IPS-20b (cell line): ENCODE measurements around the gene LAMP1.
"Not testable (repeated sequence)": the region's sequence is repeated elsewhere in the genome, so short reads cannot be mapped to it uniquely, and the experiment has no call there.

ENCODE experiments used
- H3K27ac ChIP-seq: one replicate; pipeline ENCODE4 v1.5.1; 2013; ENCODE audit warnings: low read length
- H3K27me3 ChIP-seq: 2 replicates; pipeline ENCODE4 v1.6.1; 2013; ENCODE audit warnings: mild to moderate bottlenecking, low read length, inconsistent platforms; ENCODE audit not compliant: insufficient read depth
- H3K36me3 ChIP-seq: 2 replicates; pipeline ENCODE4 v1.6.1; 2013; ENCODE audit warnings: low read depth, mild to moderate bottlenecking, inconsistent platforms, low read length, moderate library complexity; ENCODE audit not compliant: insufficient read depth
- H3K4me1 ChIP-seq: 2 replicates; pipeline ENCODE4 v1.6.1; 2013; ENCODE audit warnings: mild to moderate bottlenecking, control low read depth, inconsistent platforms, low read length, moderate library complexity; ENCODE audit not compliant: insufficient read depth
- H3K4me3 ChIP-seq: 2 replicates; pipeline ENCODE4 v1.5.1; 2013; ENCODE audit warnings: mild to moderate bottlenecking, low read length, inconsistent platforms
- H3K9ac ChIP-seq: 2 replicates; pipeline ENCODE4 v1.6.1; 2013; ENCODE audit warnings: low read depth, mild to moderate bottlenecking, inconsistent platforms, low read length, moderate library complexity
- H3K9me3 ChIP-seq: 2 replicates; pipeline ENCODE4 v1.6.1; 2013; ENCODE audit warnings: mild to moderate bottlenecking, low read depth, low read length, inconsistent platforms; ENCODE audit not compliant: insufficient read depth

Gene LAMP1

DNA sequence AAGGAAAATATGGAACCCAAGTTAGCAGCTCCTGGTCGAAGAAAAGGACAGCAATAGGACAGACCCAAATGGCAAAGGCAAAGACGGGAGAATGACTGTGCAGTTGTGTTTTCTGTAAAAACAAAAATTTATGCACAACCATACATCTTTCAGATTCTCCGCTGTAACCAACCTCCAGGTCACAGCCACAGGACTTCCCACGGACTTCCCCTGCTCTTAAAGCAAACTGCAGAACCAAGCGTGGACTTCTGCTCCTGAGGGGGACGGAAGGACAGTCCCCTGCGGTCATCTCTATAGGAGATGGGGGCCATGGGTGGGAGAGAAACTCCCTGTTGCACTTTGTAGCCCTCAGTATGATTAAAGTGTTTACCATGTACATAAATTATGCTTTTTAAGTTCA is 64.4 kb downstream of the LAMP1 start:
- peak overlapping the region; percentile 62 for H3K27ac ChIP-seq
- H3K9ac ChIP-seq = peak overlapping the region; percentile 58; the same call in 1 of the 2 replicates
- no peak overlapping the region; the same call in 1 of the 2 replicates for H3K4me3 ChIP-seq
- H3K9me3 ChIP-seq = no peaks in the 10 kb centered on the region
- H3K27me3 ChIP-seq = no peaks in the 10 kb centered on the region
- peaks cover 36% of the 10 kb centered on the region; the same call in 1 of the 2 replicates for H3K36me3 ChIP-seq
- peaks cover 5% of the 10 kb centered on the region; the same call in 1 of the 2 replicates for H3K4me1 ChIP-seq

DNA sequence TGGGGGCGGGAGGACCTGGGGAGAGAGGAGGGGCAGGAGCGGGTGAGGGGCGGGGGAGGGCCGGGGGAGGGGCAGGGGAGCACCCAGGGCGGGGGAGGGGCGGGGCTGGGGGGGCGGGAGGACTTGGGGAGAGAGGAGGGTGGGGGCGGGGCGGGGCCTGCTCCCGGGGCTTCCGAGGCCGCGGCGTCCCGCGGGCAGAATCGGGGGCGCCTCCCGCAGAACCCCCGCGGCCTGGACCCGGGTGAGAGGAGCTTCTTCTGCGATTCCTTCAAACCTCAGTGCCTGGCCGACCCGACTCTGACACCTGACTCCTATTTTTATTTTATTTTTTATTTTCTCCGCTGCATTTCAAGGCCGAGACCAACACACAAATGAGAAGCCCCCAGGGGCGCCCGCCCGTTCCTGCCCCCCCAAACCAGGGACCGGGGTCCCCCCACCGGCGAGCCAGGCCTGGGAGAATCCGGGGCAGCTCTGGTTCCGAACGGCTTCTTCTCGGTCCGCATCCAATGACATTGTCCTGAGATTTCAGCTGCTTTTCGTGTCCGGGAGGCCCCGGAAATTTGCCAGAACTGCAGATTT is 67.4 kb downstream of the LAMP1 start:
- Histone ChIP-seq H3K4me3 (peak overlapping the region; percentile 35; the same call in 1 of the 2 replicates), H3K4me1 (peaks cover 5% of the 10 kb centered on the region; the same call in 1 of the 2 replicates), H3K9me3 (no peaks in the 10 kb centered on the region), H3K36me3 (peaks cover 22% of the 10 kb centered on the region; the same call in 1 of the 2 replicates), H3K27ac (no peak overlapping the region), H3K9ac (peak overlapping the region; percentile 30; the same call in 1 of the 2 replicates), H3K27me3 (no peaks in the 10 kb centered on the region)

- H3K36me3 ChIP-seq = peaks cover 16% of the 10 kb centered on the region; the same call in 1 of the 2 replicates
- H3K27me3 ChIP-seq = no peaks in the 10 kb centered on the region
- H3K27ac ChIP-seq = no peak overlapping the region
- no peak overlapping the region for H3K4me3 ChIP-seq
- peak overlapping the region; percentile 30; the same call in 1 of the 2 replicates for H3K9ac ChIP-seq
- H3K9me3 ChIP-seq = no peaks in the 10 kb centered on the region
- H3K4me1 ChIP-seq = peaks cover 5% of the 10 kb centered on the region; the same call in 1 of the 2 replicates
Observed at GRCh38 chr13:113364901-113365582, 68.0 kb downstream of the LAMP1 start.

GRCh38 chr13:113365583-113365970 is 68.5 kb downstream of the LAMP1 start:
- H3K9ac ChIP-seq = no peak overlapping the region
- H3K4me3 ChIP-seq = no peak overlapping the region
- H3K36me3 ChIP-seq = peaks cover 11% of the 10 kb centered on the region; the same call in 1 of the 2 replicates
- H3K9me3 ChIP-seq = no peaks in the 10 kb centered on the region
- H3K27ac ChIP-seq = no peak overlapping the region
- peaks cover 4% of the 10 kb centered on the region; the same call in 1 of the 2 replicates for H3K4me1 ChIP-seq
- no peaks in the 10 kb centered on the region for H3K27me3 ChIP-seq

DNA sequence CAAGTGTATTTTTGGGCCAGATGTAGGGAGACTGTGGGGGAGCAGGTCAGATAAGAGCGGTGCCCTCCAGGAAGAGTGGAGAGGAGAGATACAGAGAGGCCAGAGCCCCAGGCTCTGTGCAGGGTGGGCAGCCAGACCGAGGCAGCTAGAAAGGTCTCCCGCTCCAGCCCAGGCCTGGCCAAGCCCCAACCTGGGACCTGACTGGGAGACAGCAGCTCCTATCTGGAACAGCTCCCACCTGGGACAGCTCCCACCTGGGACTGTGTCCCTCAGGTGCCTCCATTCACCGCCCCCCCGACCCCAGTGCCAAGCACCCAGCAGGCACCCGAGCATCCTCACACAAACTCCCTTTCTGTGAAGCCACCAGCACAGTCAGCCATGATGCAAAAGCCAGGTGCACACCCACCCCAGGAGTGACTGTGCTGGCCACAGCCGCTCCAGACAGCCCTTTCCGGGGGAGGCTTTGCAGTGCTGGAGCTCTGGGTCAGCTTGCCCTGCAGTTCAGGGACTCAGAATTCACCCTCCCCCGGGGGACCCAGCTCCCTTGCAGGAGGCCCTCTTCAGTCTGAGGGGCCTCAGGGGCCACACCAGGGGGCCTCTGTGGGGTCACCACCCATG is 69.0 kb downstream of the LAMP1 start:
- H3K9me3 ChIP-seq = no peaks in the 10 kb centered on the region
- peaks cover 4% of the 10 kb centered on the region; the same call in 1 of the 2 replicates for H3K4me1 ChIP-seq
- peaks cover 6% of the 10 kb centered on the region; the same call in 1 of the 2 replicates for H3K36me3 ChIP-seq
- H3K4me3 ChIP-seq = no peak overlapping the region
- H3K9ac ChIP-seq = no peak overlapping the region
- H3K27me3 ChIP-seq = no peaks in the 10 kb centered on the region
- no peak overlapping the region for H3K27ac ChIP-seq

- no peak overlapping the region for H3K27ac ChIP-seq
- H3K36me3 ChIP-seq = no peaks in the 10 kb centered on the region
- H3K4me1 ChIP-seq = no peaks in the 10 kb centered on the region; the same call in 1 of the 2 replicates
- H3K4me3 ChIP-seq = no peak overlapping the region
- H3K9me3 ChIP-seq = no peaks in the 10 kb centered on the region
- no peaks in the 10 kb centered on the region for H3K27me3 ChIP-seq
- H3K9ac ChIP-seq = no peak overlapping the region
Observed at GRCh38 chr13:113367020-113367560, 70.1 kb downstream of the LAMP1 start.

GRCh38 chr13:113367771-113368170 is 70.7 kb downstream of the LAMP1 start:
- H3K4me3 ChIP-seq = no peak overlapping the region
- H3K27me3 ChIP-seq = no peaks in the 10 kb centered on the region
- no peaks in the 10 kb centered on the region for H3K36me3 ChIP-seq
- no peak overlapping the region for H3K27ac ChIP-seq
- H3K4me1 ChIP-seq = no peaks in the 10 kb centered on the region; the same call in 1 of the 2 replicates
- H3K9ac ChIP-seq = no peak overlapping the region
- H3K9me3 ChIP-seq = no peaks in the 10 kb centered on the region

- H3K9ac ChIP-seq, H3K27ac ChIP-seq, H3K4me3 ChIP-seq, H3K4me1 ChIP-seq, H3K36me3 ChIP-seq, H3K9me3 ChIP-seq, H3K27me3 ChIP-seq: not testable (repeated sequence)
Observed at GRCh38 chr13:113368353-113368752, 71.3 kb downstream of the LAMP1 start.

DNA sequence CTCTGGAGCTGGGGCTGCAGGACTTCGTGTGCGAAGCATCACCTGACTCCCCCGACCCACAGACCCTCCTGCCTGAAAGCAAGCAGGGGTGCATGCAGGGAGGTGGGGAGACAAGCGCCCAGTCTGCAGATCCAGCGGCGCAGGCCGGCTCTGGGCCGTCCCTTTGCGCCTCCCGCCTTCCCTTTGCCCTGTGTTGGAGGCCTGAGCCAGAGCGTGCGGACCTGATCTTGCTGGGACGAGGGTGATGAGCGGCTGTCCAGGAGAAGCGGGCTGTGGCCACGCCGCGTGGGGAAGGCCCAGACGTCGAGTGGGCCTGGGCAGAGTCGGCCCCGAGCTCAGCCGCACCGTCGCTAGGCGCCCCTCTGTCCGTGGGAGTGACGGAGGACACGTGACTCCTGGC is 72.2 kb downstream of the LAMP1 start:
- no peaks in the 10 kb centered on the region; the same call in 1 of the 2 replicates for H3K4me1 ChIP-seq
- H3K4me3 ChIP-seq = no peak overlapping the region
- H3K9me3 ChIP-seq = no peaks in the 10 kb centered on the region
- no peak overlapping the region for H3K9ac ChIP-seq
- no peaks in the 10 kb centered on the region for H3K36me3 ChIP-seq
- no peak overlapping the region for H3K27ac ChIP-seq
- no peaks in the 10 kb centered on the region for H3K27me3 ChIP-seq

DNA sequence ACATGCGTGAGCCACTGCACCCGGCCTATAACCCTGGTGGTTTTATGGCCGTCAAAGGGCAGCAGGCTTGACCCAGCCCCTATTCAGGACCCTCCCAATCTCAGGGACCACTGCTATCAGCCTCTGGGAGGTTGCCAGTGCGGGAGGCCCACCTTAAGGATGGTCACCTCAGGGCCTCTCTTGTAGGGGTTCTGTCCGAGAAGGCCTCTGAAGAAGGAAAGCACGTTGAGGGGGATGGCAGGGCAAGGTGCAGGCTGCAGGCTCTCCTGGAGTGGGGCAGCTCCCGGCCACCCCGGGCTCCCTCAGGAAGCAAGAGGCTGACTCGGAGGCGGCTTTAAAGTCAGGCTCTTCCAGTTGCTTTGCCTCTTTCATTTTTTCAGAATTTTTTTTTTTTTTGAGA is 72.8 kb downstream of the LAMP1 start:
- H3K36me3 ChIP-seq = no peaks in the 10 kb centered on the region
- no peaks in the 10 kb centered on the region for H3K9me3 ChIP-seq
- no peaks in the 10 kb centered on the region for H3K4me1 ChIP-seq
- H3K27me3 ChIP-seq = no peaks in the 10 kb centered on the region
- H3K4me3 ChIP-seq = no peak overlapping the region
- no peak overlapping the region for H3K9ac ChIP-seq
- H3K27ac ChIP-seq = no peak overlapping the region

DNA sequence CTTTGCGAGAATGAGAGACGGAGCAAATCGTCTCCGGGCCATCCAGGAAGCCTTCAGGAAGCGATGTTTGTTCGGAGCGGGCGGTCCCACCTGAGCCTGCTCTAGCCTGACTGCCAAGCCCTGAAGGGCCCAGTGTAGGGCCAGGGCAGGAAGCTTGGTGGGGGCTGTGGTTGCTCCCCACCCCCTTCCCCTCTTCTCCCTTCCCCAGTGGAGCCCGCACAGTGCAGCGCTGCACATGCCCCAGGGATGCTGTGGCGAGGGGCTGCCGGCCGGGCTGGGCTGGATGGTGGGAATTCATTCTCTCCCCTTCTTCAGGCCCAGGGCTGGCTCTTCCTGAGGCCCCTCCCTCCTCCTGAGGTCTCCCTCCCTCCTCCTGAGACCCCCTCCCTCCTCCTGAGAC is 74.0 kb downstream of the LAMP1 start:
- no peak overlapping the region for H3K27ac ChIP-seq
- H3K9me3 ChIP-seq = no peaks in the 10 kb centered on the region
- H3K27me3 ChIP-seq = no peaks in the 10 kb centered on the region
- H3K4me3 ChIP-seq = no peak overlapping the region
- H3K9ac ChIP-seq = no peak overlapping the region
- H3K4me1 ChIP-seq = peaks cover 3% of the 10 kb centered on the region; the same call in 1 of the 2 replicates
- H3K36me3 ChIP-seq = no peaks in the 10 kb centered on the region
